KMS-11 (cell line): ENCODE results near the gene OR4F6.

Source experiments
- H2AFZ ChIP-seq: fragments of 200-600 bp; sonication (generic); 2 replicates; pipeline ENCODE4 v1.6.1; 2016; ENCODE audit warnings: antibody characterized with exemption, mixed run types, low read depth
- H3K27ac ChIP-seq: fragments of 200-600 bp; sonication (generic); 2 replicates; pipeline ENCODE4 v1.6.1; 2016; ENCODE audit warnings: mild to moderate bottlenecking, mixed run types
- H3K27me3 ChIP-seq: fragments of 200-600 bp; sonication (generic); 2 replicates; pipeline ENCODE4 v1.6.1; 2017; ENCODE audit warnings: mild to moderate bottlenecking, low read depth, mixed run types, moderate library complexity; ENCODE audit not compliant: insufficient read depth
- H3K36me3 ChIP-seq: fragments of 200-600 bp; sonication (generic); 2 replicates; pipeline ENCODE4 v1.6.1; 2017; ENCODE audit warnings: mild to moderate bottlenecking, mixed run types; ENCODE audit not compliant: insufficient read depth
- H3K4me1 ChIP-seq: fragments of 200-600 bp; sonication (generic); 2 replicates; pipeline ENCODE4 v1.6.1; 2016; ENCODE audit warnings: mild to moderate bottlenecking, low read depth, mixed run types; ENCODE audit not compliant: poor library complexity, severe bottlenecking
- H3K4me2 ChIP-seq: fragments of 200-600 bp; sonication (generic); 2 replicates; pipeline ENCODE4 v1.7.0; 2016; ENCODE audit warnings: mild to moderate bottlenecking, mixed run types
- H3K4me3 ChIP-seq: fragments of 200-600 bp; sonication (generic); IDR thresholded peaks from 2 replicates; pipeline ENCODE4 v1.6.1; 2017; ENCODE audit warnings: low read depth, low read length, mixed read lengths; ENCODE audit not compliant: insufficient read depth
- H3K79me2 ChIP-seq: fragments of 200-600 bp; sonication (generic); 2 replicates; pipeline ENCODE4 v1.6.1; 2016; ENCODE audit warnings: low read depth, mixed run types; ENCODE audit not compliant: insufficient read depth
- H3K9ac ChIP-seq: fragments of 200-600 bp; sonication (generic); 2 replicates; pipeline ENCODE4 v1.6.1; 2016; ENCODE audit warnings: mild to moderate bottlenecking, mixed run types
- H4K20me1 ChIP-seq: fragments of 200-600 bp; sonication (generic); 2 replicates; pipeline ENCODE4 v1.6.1; 2016; ENCODE audit warnings: mild to moderate bottlenecking, mixed run types; ENCODE audit not compliant: insufficient read depth
- CTCF ChIP-seq: fragments of 200-600 bp; sonication (generic); conservative IDR thresholded peaks from 2 replicates; pipeline ENCODE4 v1.6.1; 2017; ENCODE audit warnings: low read depth, mild to moderate bottlenecking, antibody characterized with exemption, low read length, moderate library complexity, mixed read lengths

OR4F6 gene

GRCh38 chr15:101852356-101852755 lies 49.0 kb downstream of the OR4F6 start:
- no peaks in the 10 kb centered on the region for H3K27me3 ChIP-seq
- H3K4me1 ChIP-seq = no peaks in the 10 kb centered on the region
- no peak overlapping the region for H2AFZ ChIP-seq
- H3K36me3 ChIP-seq = no peaks in the 10 kb centered on the region
- H3K4me2 ChIP-seq = no peak overlapping the region
- H3K4me3 ChIP-seq = no peak overlapping the region
- no peaks in the 10 kb centered on the region for H4K20me1 ChIP-seq
- H3K27ac ChIP-seq = no peak overlapping the region
- H3K9ac ChIP-seq = no peak overlapping the region
- H3K79me2 ChIP-seq = no peaks in the 10 kb centered on the region
- no peak for TF ChIP-seq CTCF
